Measurements from ENCODE around the gene TFAM. TPM values are rescaled to one million over a fixed set of nuclear protein-coding genes. Genes with fewer than 3 reads are reported as not detected.

Gene TFAM
- total and polyA plus RNA-seq, 2 of the 8 experiments (the other 6 are each of a cell fraction or from before 2014, with no cell fraction given) = 29.3 to 97.3 TPM

- TF ChIP-seq GABPA (IDR thresholded peaks at IDR 0.05; ENCODE audit: borderline replicate concordance, insufficient read depth, low read length) = no peak
- TF ChIP-seq JUN (IDR thresholded peaks at IDR 0.05; ENCODE audit: low read depth, low read length) = no peak
- TF ChIP-seq CHD1 (IDR thresholded peaks at IDR 0.05; ENCODE audit: low read depth, low read length) = no peak
- no peak for TF ChIP-seq EGR1 (IDR thresholded peaks at IDR 0.05; ENCODE audit: borderline replicate concordance, low read depth, low read length)
- TF ChIP-seq TAF7 (optimal IDR thresholded peaks at IDR 0.05; ENCODE audit: borderline replicate concordance, low read depth, low read length) = no peak
Observed at GRCh38 chr10:58367069-58367468, 18.1 kb upstream of the TFAM start (continued).

Measured in H1 (cell line).